Endothelial cell of umbilical vein (primary cell): ENCODE data around the gene CDK5RAP2.

Source experiments
- CTCF ChIP-seq, 2 donors: IDR thresholded peaks; 1 replicate in 1 of 2; 2 replicates in 1 of 2; pipeline ENCODE4 v1.5.1; 2011; ENCODE audit warnings: low read length in 2 of 2, mild to moderate bottlenecking in 2 of 2, moderate library complexity in 2 of 2, control low read depth in 1 of 2, inconsistent platforms in 1 of 2, low read depth in 1 of 2; ENCODE audit not compliant: insufficient read depth in 1 of 2; ENCODE audit errors: extremely low read depth in 1 of 2
- EZH2 ChIP-seq: IDR thresholded peaks from 2 replicates; pipeline ENCODE4 v1.6.1; 2012; ENCODE audit warnings: borderline replicate concordance, low read depth, mild to moderate bottlenecking, moderate library complexity, low read length, inconsistent platforms; ENCODE audit not compliant: severe bottlenecking
- JUN ChIP-seq: IDR thresholded peaks from 2 replicates; pipeline ENCODE4 v1.6.1; 2011; ENCODE audit warnings: borderline replicate concordance, low read depth; ENCODE audit not compliant: insufficient read length, insufficient read depth
- POLR2A ChIP-seq: IDR thresholded peaks from 2 replicates; pipeline ENCODE4 v1.6.1; 2012; ENCODE audit warnings: low read depth, mild to moderate bottlenecking, control low read depth, low read length
- POLR2AphosphoS5 ChIP-seq: IDR thresholded peaks from 2 replicates; pipeline ENCODE4 v1.6.1; 2012; ENCODE audit warnings: low read depth, mild to moderate bottlenecking, control low read depth, low read length, moderate library complexity; ENCODE audit not compliant: insufficient read depth

- TF ChIP-seq EZH2: no peak
- TF ChIP-seq CTCF (IDR thresholded peaks at IDR 0.05; ENCODE audit: extremely low read depth in 1 of 2, insufficient read depth in 1 of 2, low read depth in 1 of 2, low read length in 2 of 2): no peak
- TF ChIP-seq POLR2AphosphoS5: no peak
- no peak for TF ChIP-seq POLR2A
- TF ChIP-seq JUN: no peak
These were observed 38.0 kb downstream of the CDK5RAP2 start for GRCh38 chr9:120541921-120542320.
